HEK293 (cell line): ENCODE results near the gene RHCG.
A peak's percentile ranks its signal among the peaks of the same experiment; 100 is the strongest.

Experiments
- CTCF ChIA-PET: fragments of 350-600 bp; formaldehyde crosslinking; extraction: SDS; loops from one replicate; lab custom pipeline; 2021; ENCODE audit warnings: antibody characterized with exemption; lab: Yijun Ruan, JAX
- POLR2A ChIA-PET: fragments of 300-600 bp; formaldehyde crosslinking; extraction: SDS; loops from one replicate; lab custom pipeline; 2020; ENCODE audit warnings: antibody characterized with exemption, inconsistent platforms; lab: Yijun Ruan, JAX
- H3K27ac ChIP-seq: fragments of 200-500 bp; sonication (Bioruptor generic); 2 replicates; pipeline ENCODE4 v1.5.1; 2014; ENCODE audit warnings: low read depth, low read length, control low read depth, inconsistent platforms; ENCODE audit errors: extremely low read depth
- H3K36me3 ChIP-seq, 2 experiments: fragments of 200-500 bp in 1 of 2; sonication (Bioruptor generic) in 1 of 2; 1 replicate in 1 of 2; 2 replicates in 1 of 2; pipeline ENCODE4 v1.5.1; 2014 to 2017; ENCODE audit warnings: inconsistent platforms in 2 of 2, low read length in 2 of 2; ENCODE audit not compliant: control insufficient read depth in 2 of 2, insufficient read depth in 1 of 2
- H3K4me1 ChIP-seq: fragments of 200-500 bp; sonication (Bioruptor generic); 2 replicates; pipeline ENCODE4 v1.5.1; 2014; ENCODE audit warnings: mild to moderate bottlenecking, low read length, inconsistent platforms; ENCODE audit not compliant: control insufficient read depth, insufficient read depth
- H3K4me3 ChIP-seq: 2 replicates; pipeline ENCODE4 v1.5.1; 2011; ENCODE audit warnings: low read depth, mild to moderate bottlenecking, control low read depth, low read length, moderate library complexity
- H3K9me3 ChIP-seq: fragments of 200-500 bp; sonication (Bioruptor generic); 2 replicates; pipeline ENCODE4 v1.5.1; 2014; ENCODE audit warnings: low read depth, low read length, inconsistent platforms; ENCODE audit not compliant: control insufficient read depth, insufficient read depth
- EGR2 ChIP-seq: fragments of 450-650 bp; formaldehyde crosslinking; IDR thresholded peaks from 2 replicates; pipeline ENCODE4 v1.5.1; 2016; ENCODE audit warnings: low read depth, missing biosample characterization, missing genetic modification characterization
- HIC1 ChIP-seq: fragments of 450-650 bp; formaldehyde crosslinking; IDR thresholded peaks from 2 replicates; pipeline ENCODE4 v1.5.1; 2016; ENCODE audit warnings: missing biosample characterization, missing genetic modification characterization
- MEIS1 ChIP-seq: sonication (generic); formaldehyde crosslinking; IDR thresholded peaks from 2 replicates; pipeline ENCODE4 v1.8.1; 2022; ENCODE audit warnings: missing genetic modification reagents, mild to moderate bottlenecking, borderline replicate concordance
- PRDM1 ChIP-seq: fragments of 450-650 bp; formaldehyde crosslinking; IDR thresholded peaks from 2 replicates; pipeline ENCODE4; 2016; ENCODE audit warnings: missing biosample characterization, missing genetic modification characterization
- ZBTB1 ChIP-seq: fragments of 450-650 bp; formaldehyde crosslinking; IDR thresholded peaks from 2 replicates; pipeline ENCODE4 v1.5.1; 2016; ENCODE audit warnings: missing biosample characterization, missing genetic modification characterization
- ZFHX2 ChIP-seq: fragments of 450-650 bp; formaldehyde crosslinking; conservative IDR thresholded peaks from 2 replicates; pipeline ENCODE4 v1.5.1; 2016; ENCODE audit warnings: missing biosample characterization, missing genetic modification characterization
- ZFP69B ChIP-seq: fragments of 450-650 bp; formaldehyde crosslinking; IDR thresholded peaks from 2 replicates; pipeline ENCODE4 v1.5.1; 2016; ENCODE audit warnings: missing biosample characterization, missing genetic modification characterization
- ZNF174 ChIP-seq: fragments of 450-650 bp; formaldehyde crosslinking; IDR thresholded peaks from 2 replicates; pipeline ENCODE4 v1.5.0; 2017; ENCODE audit warnings: missing biosample characterization, mild to moderate bottlenecking, missing genetic modification characterization
- ZNF366 ChIP-seq: fragments of 450-650 bp; formaldehyde crosslinking; conservative IDR thresholded peaks from 2 replicates; pipeline ENCODE4 v1.5.1; 2016; ENCODE audit warnings: missing biosample characterization, missing genetic modification characterization
- ZNF555 ChIP-seq: fragments of 450-650 bp; formaldehyde crosslinking; conservative IDR thresholded peaks from 2 replicates; pipeline ENCODE4 v1.5.1; 2017; ENCODE audit warnings: missing biosample characterization, mild to moderate bottlenecking, missing genetic modification characterization, inconsistent platforms
- TF ChIP-seq, protein P1 (sequence below): fragments of 450-650 bp; formaldehyde crosslinking; IDR thresholded peaks from 2 replicates; pipeline ENCODE4 v1.5.1; 2016; ENCODE audit warnings: missing biosample characterization, missing genetic modification characterization
- TF ChIP-seq, protein P2 (sequence below): fragments of 450-650 bp; formaldehyde crosslinking; conservative IDR thresholded peaks from 2 replicates; pipeline ENCODE4 v1.5.1; 2016; ENCODE audit warnings: low read depth, missing biosample characterization, missing genetic modification characterization

Gene RHCG

DNA sequence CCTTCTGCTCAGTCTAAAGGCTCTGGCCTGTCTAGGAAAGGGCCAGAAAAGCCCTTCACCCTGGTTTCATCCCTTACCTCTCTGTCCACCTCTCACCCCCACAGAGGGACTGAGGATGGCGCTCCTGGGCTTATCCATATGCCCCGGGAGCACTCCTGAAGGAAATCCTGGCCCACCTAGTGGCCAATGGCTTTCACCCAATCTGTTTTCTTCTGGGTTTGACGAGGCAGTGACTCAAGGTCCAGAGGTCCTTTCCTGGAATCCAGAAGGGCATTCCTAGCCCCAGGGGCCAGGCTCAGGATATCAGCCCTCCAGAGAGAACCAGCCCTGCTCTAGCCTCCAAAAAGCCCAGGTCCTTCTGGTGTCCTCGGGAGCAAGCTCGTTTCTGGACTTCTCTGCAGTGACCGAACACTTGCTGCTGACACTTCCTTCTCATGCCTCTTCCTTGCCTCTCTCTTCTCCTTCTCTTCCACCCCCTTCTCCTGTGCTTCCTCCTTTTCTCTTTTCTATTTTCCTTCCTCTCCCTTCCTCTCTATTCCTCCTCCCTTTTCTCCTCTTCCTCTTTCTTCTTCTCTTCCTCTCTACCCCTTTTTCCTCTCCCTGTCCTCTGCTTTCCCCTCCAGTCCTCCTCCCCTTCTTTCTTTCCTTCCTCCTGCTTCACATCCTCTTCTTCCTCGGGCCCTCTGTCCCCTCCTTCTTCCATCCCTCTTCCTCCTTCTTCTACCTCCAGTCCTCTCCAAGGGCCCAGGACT lies 59.6 kb downstream of the RHCG start:
- Histone ChIP-seq H3K27ac (no peak overlapping the region), H3K9me3 (no peaks in the 10 kb centered on the region), H3K4me1 (no peaks in the 10 kb centered on the region), H3K4me3 (no peak overlapping the region)
- POLR2A ChIA-PET: no interaction called here
- no peak for TF ChIP-seq ZNF555 (tag by site-specific recombination)
- no peak for TF ChIP-seq ZBTB1 (tag by site-specific recombination)
- TF ChIP-seq PRDM1: peak; percentile 83
- TF ChIP-seq ZNF366: peak; percentile 69; the same call in 1 of the 2 replicates
- TF ChIP-seq ZFP69B: no peak
- TF ChIP-seq, all 188 proteins: peak for 2
- no peaks in the 10 kb centered on the region for H3K36me3 ChIP-seq
- CTCF ChIA-PET: interaction anchor here (0.5 to 13.9 kb wide), 7 partner anchors 11 to 341 kb away, joined by 3 to 234 read pairs (median 5); no protein-coding TSS in a partner anchor

DNA sequence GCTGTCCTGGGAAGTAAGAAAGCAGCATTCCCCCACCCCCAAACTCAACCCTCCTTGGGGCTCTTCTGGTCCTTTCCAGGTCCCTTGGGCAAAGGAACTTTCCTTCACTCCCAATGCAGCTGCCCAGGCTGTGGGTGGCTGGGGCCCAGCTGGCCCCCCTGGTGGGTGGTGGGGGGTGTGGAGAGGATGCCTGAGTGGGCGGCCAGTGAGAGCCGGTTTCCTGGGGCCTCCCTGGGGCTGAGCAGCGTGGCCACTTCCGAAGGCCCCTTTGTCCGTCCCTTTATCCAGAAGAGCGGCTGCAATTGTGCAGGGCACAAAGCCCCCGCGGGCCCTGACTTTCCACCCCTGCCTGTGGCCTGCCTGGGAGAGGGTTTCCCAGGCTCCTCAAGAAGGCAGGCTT lies 61.0 kb downstream of the RHCG start:
- Histone ChIP-seq H3K9me3 (no peaks in the 10 kb centered on the region), H3K27ac (no peak overlapping the region), H3K4me1 (no peaks in the 10 kb centered on the region), H3K36me3 (no peaks in the 10 kb centered on the region), H3K4me3 (no peak overlapping the region)
- ChIA-PET POLR2A (no interaction called here), CTCF (interaction anchor here (0.6 to 4.1 kb wide), 7 partner anchors 8 to 158 kb away, joined by 3 to 72 read pairs (median 5); no protein-coding TSS in a partner anchor)
- no peak for TF ChIP-seq ZNF174 (tag by site-specific recombination)
- peak; percentile 72 for TF ChIP-seq EGR2 (tag by site-specific recombination)
- TF ChIP-seq ZFHX2 (tag by site-specific recombination): peak; percentile 70

GRCh38 chr15:89433686-89434085 lies 62.7 kb downstream of the RHCG start:
- H3K9me3 ChIP-seq: no peaks in the 10 kb centered on the region
- no peak for TF ChIP-seq MEIS1 (CRISPR knock-in tag)
- 0 out of 2 replicates have a peak, but pooled peaks have one; percentile 12 for TF ChIP-seq HIC1 (tag by site-specific recombination)
- TF ChIP-seq, protein P1, sequence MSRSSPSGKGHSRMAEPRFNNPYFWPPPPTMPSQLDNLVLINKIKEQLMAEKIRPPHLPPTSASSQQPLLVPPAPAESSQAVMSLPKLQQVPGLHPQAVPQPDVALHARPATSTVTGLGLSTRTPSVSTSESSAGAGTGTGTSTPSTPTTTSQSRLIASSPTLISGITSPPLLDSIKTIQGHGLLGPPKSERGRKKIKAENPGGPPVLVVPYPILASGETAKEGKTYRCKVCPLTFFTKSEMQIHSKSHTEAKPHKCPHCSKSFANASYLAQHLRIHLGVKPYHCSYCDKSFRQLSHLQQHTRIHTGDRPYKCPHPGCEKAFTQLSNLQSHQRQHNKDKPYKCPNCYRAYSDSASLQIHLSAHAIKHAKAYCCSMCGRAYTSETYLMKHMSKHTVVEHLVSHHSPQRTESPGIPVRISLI (tag by site-specific recombination): no peak
- peak; percentile 39 for TF ChIP-seq EGR2 (tag by site-specific recombination)
- peak; percentile 33; the same call in 1 of the 2 replicates for TF ChIP-seq ZFHX2 (tag by site-specific recombination)
- TF ChIP-seq, protein P2, sequence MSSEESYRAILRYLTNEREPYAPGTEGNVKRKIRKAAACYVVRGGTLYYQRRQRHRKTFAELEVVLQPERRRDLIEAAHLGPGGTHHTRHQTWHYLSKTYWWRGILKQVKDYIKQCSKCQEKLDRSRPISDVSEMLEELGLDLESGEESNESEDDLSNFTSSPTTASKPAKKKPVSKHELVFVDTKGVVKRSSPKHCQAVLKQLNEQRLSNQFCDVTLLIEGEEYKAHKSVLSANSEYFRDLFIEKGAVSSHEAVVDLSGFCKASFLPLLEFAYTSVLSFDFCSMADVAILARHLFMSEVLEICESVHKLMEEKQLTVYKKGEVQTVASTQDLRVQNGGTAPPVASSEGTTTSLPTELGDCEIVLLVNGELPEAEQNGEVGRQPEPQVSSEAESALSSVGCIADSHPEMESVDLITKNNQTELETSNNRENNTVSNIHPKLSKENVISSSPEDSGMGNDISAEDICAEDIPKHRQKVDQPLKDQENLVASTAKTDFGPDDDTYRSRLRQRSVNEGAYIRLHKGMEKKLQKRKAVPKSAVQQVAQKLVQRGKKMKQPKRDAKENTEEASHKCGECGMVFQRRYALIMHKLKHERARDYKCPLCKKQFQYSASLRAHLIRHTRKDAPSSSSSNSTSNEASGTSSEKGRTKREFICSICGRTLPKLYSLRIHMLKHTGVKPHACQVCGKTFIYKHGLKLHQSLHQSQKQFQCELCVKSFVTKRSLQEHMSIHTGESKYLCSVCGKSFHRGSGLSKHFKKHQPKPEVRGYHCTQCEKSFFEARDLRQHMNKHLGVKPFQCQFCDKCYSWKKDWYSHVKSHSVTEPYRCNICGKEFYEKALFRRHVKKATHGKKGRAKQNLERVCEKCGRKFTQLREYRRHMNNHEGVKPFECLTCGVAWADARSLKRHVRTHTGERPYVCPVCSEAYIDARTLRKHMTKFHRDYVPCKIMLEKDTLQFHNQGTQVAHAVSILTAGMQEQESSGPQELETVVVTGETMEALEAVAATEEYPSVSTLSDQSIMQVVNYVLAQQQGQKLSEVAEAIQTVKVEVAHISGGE (tag by site-specific recombination): no peak
- H3K27ac ChIP-seq: no peak overlapping the region
- no peaks in the 10 kb centered on the region for H3K4me1 ChIP-seq
- no peaks in the 10 kb centered on the region for H3K36me3 ChIP-seq
- ChIA-PET POLR2A (no interaction called here), CTCF (interaction anchor here (0.7 to 4.1 kb wide), 13 partner anchors 9 to 76 kb away, joined by 3 to 72 read pairs (median 4); no protein-coding TSS in a partner anchor)
- H3K4me3 ChIP-seq: no peak overlapping the region
